IPS-18c (cell line): Measurements from ENCODE around the gene SNAP29.

Source experiments
- H3K4me3 ChIP-seq: 2 replicates; pipeline ENCODE4 v1.7.0; 2013; ENCODE audit warnings: low read depth, mild to moderate bottlenecking, low read length, moderate library complexity; ENCODE audit not compliant: insufficient read depth
- H3K9me3 ChIP-seq: one replicate; pipeline ENCODE4 v1.6.1; 2013; ENCODE audit warnings: mild to moderate bottlenecking, low read length, moderate library complexity; ENCODE audit not compliant: control insufficient read depth, insufficient read depth

The SNAP29 gene

GRCh38 chr22:20857247-20857643, 1.6 kb upstream of the SNAP29 start:
- Histone ChIP-seq H3K4me3 (peak overlapping the region; percentile 64; the same call in 1 of the 2 replicates), H3K9me3 (no peaks in the 10 kb centered on the region)

GRCh38 chr22:20857838-20858614, 781 bp upstream of the SNAP29 start:
- Histone ChIP-seq H3K4me3 (peak overlapping the region; percentile 64), H3K9me3 (no peaks in the 10 kb centered on the region)

GRCh38 chr22:20859615-20860014, 808 bp downstream of the SNAP29 start:
- Histone ChIP-seq H3K4me3 (peak overlapping the region; percentile 91; the same call in 1 of the 2 replicates), H3K9me3 (no peaks in the 10 kb centered on the region)

GRCh38 chr22:20862540-20862939, 3.7 kb downstream of the SNAP29 start:
- Histone ChIP-seq H3K9me3 (no peaks in the 10 kb centered on the region), H3K4me3 (no peak overlapping the region)

GRCh38 chr22:20863366-20863765, 4.6 kb downstream of the SNAP29 start:
- no peaks in the 10 kb centered on the region for H3K9me3 ChIP-seq
- H3K4me3 ChIP-seq, result no peak overlapping the region

GRCh38 chr22:20864186-20864908, 5.5 kb downstream of the SNAP29 start:
- Histone ChIP-seq H3K4me3 (no peak overlapping the region), H3K9me3 (no peaks in the 10 kb centered on the region)

GRCh38 chr22:20865331-20865730, 6.5 kb downstream of the SNAP29 start:
- H3K9me3 ChIP-seq, result no peaks in the 10 kb centered on the region
- no peak overlapping the region for H3K4me3 ChIP-seq

GRCh38 chr22:20865875-20866445, 7.2 kb downstream of the SNAP29 start:
- H3K4me3 ChIP-seq, result no peak overlapping the region
- no peaks in the 10 kb centered on the region for H3K9me3 ChIP-seq

GRCh38 chr22:20866736-20867135, 7.9 kb downstream of the SNAP29 start:
- H3K9me3 ChIP-seq, result no peaks in the 10 kb centered on the region

GRCh38 chr22:20867179-20868024, 8.6 kb downstream of the SNAP29 start:
- H3K9me3 ChIP-seq, result no peaks in the 10 kb centered on the region
- no peak overlapping the region for H3K4me3 ChIP-seq

More at GRCh38 chr22:20866736-20867135, 7.9 kb downstream of the SNAP29 start:
- no peak overlapping the region for H3K4me3 ChIP-seq

GRCh38 chr22:20868025-20868962, 9.5 kb downstream of the SNAP29 start:
- Histone ChIP-seq H3K4me3 (no peak overlapping the region), H3K9me3 (no peaks in the 10 kb centered on the region)

- Histone ChIP-seq H3K9me3 (no peaks in the 10 kb centered on the region), H3K4me3 (no peak overlapping the region)
Observed at GRCh38 chr22:20869234-20869633, 10.4 kb downstream of the SNAP29 start.

- Histone ChIP-seq H3K9me3 (no peaks in the 10 kb centered on the region), H3K4me3 (no peak overlapping the region)
Observed at GRCh38 chr22:20873214-20873613, 14.4 kb downstream of the SNAP29 start.

GRCh38 chr22:20875296-20875695, 16.5 kb downstream of the SNAP29 start:
- no peaks in the 10 kb centered on the region for H3K9me3 ChIP-seq
- H3K4me3 ChIP-seq, result no peak overlapping the region

- Histone ChIP-seq H3K9me3 (no peaks in the 10 kb centered on the region), H3K4me3 (no peak overlapping the region)
Observed at GRCh38 chr22:20877715-20878114, 18.9 kb downstream of the SNAP29 start.

- Histone ChIP-seq H3K9me3 (no peaks in the 10 kb centered on the region), H3K4me3 (no peak overlapping the region)
Observed at GRCh38 chr22:20881231-20881630, 22.4 kb downstream of the SNAP29 start.
